T-helper 1 cell treated with Interleukin-12 subunit alpha and Interleukin-12 subunit beta and Interleukin-4 antibody, amounts not matched to agents 30 ng/mL and 1 ng/mL, for 36 hours (primary cell): ENCODE measurements around the gene TTC3. TPM values are rescaled to one million over a fixed set of nuclear protein-coding genes. Genes with fewer than 3 reads are reported as not detected.

Experiments used
- intact Hi-C: fragments of 100-400 bp; cut with micrococcal nuclease; formaldehyde crosslinking; loops from one replicate; pipeline ENCODE4 v1.15.1; 2024
- total RNA-seq: library from RNA; stranded (reverse); gene quantifications from 2 replicates; pipeline ENCODE4 v1.2.3, GENCODE V29; 2022

Gene TTC3
- total RNA-seq, 1 donor from 2014 or later, result 55.4 TPM

GRCh38 chr21:37220433-37220980, 147.5 kb downstream of the TTC3 start:
- intact Hi-C loops, result loop anchor here (2.0 to 5.0 kb wide), 4 partner anchors 24 to 242 kb away; partner anchors contain the start of genes PIGP and TTC3

GRCh38 chr21:37220981-37221664, 148.1 kb downstream of the TTC3 start:
- intact Hi-C loops, result loop anchor here (1.0 to 5.0 kb wide), 9 partner anchors 13 to 343 kb away; partner anchors contain the start of genes DYRK1A, PIGP, TTC3 and VPS26C

GRCh38 chr21:37222248-37222647, 149.2 kb downstream of the TTC3 start:
- intact Hi-C loops, result loop anchor here (5.0 kb wide), 1 partner anchor 235 kb away; no protein-coding TSS in a partner anchor

GRCh38 chr21:37223804-37224345, 150.8 kb downstream of the TTC3 start:
- intact Hi-C loops, result loop anchor here (5.0 kb wide), 1 partner anchor 237 kb away; no protein-coding TSS in a partner anchor

GRCh38 chr21:37224861-37225839, 152.1 kb downstream of the TTC3 start:
- intact Hi-C loops, result loop anchor here (1.0 to 5.0 kb wide), 4 partner anchors 13 to 238 kb away; partner anchors contain the start of gene VPS26C

GRCh38 chr21:37226041-37226920, 153.2 kb downstream of the TTC3 start:
- intact Hi-C loops, result no loop called here

- intact Hi-C loops, result no loop called here
These were observed 154.3 kb downstream of the TTC3 start for GRCh38 chr21:37227071-37228002.

- intact Hi-C loops, result no loop called here
These were observed 154.9 kb downstream of the TTC3 start for GRCh38 chr21:37228003-37228400.

- intact Hi-C loops, result no loop called here
These were observed 157.7 kb downstream of the TTC3 start for GRCh38 chr21:37230632-37231248.

- intact Hi-C loops, result no loop called here
These were observed 158.2 kb downstream of the TTC3 start for GRCh38 chr21:37231249-37231645.

- intact Hi-C loops, result no loop called here
These were observed 158.6 kb downstream of the TTC3 start for GRCh38 chr21:37231671-37232070.

GRCh38 chr21:37232274-37233018, 159.4 kb downstream of the TTC3 start:
- intact Hi-C loops, result no loop called here

GRCh38 chr21:37233551-37234146, 160.6 kb downstream of the TTC3 start:
- intact Hi-C loops, result no loop called here

GRCh38 chr21:37237346-37237745, 164.3 kb downstream of the TTC3 start:
- intact Hi-C loops, result no loop called here

GRCh38 chr21:37237764-37238163, 164.7 kb downstream of the TTC3 start:
- intact Hi-C loops, result loop anchor here (1.0 kb wide), 1 partner anchor 12 kb away; no protein-coding TSS in a partner anchor

- intact Hi-C loops, result no loop called here
These were observed 167.9 kb downstream of the TTC3 start for GRCh38 chr21:37240978-37241377.

GRCh38 chr21:37241426-37241825, 168.4 kb downstream of the TTC3 start:
- intact Hi-C loops, result no loop called here
